ENCODE results near the gene SMAD2. TPM values are rescaled to one million over a fixed set of nuclear protein-coding genes. Genes with fewer than 3 reads are reported as not detected.

SMAD2 gene
- 10 to 100 TPM; 80.4 to 83.0 TPM for total RNA-seq
- 84.2 TPM for polyA plus RNA-seq (2013, experiment 1 of 2)
- 94.4 TPM for polyA plus RNA-seq (2013, experiment 2 of 2)
- total RNA-seq = 63.2 to 345 (median 227) reads per million in 172 experiments

GRCh38 chr18:47930199-47930930 is at the start of gene SMAD2:
Gene SMAD2, minus strand, starts transcription at chr18:47930659. Its CDS starts 33,903 bp downstream, at chr18:47896756.
- intact Hi-C loops (cut with DNase I, micrococcal nuclease) = loop anchor here in 1 of 2 experiments (2.0 to 10.0 kb wide), 5 partner anchors 28 to 1554 kb away; partner anchors contain the start of genes C18orf32 and HDHD2

GRCh38 chr18:47979611-47980200 is 49.2 kb upstream of the SMAD2 start:
- Histone ChIP-seq H3K9me3 (ENCODE audit: control insufficient read depth in 1 of 2, insufficient read depth in 1 of 2, low read length in 2 of 2) (no peaks in the 10 kb centered on the region), H3K4me3 (ENCODE audit: low read length) (no peak overlapping the region), H3K27ac (ENCODE audit: low read depth in 1 of 2, low read length in 2 of 2) (no peak overlapping the region), H3K27me3 (ENCODE audit: control insufficient read depth in 1 of 2, insufficient read depth in 2 of 2, low read length in 2 of 2) (no peaks in the 10 kb centered on the region), H3K4me1 (ENCODE audit: insufficient read depth, low read length) (no peaks in the 10 kb centered on the region), H3K36me3 (ENCODE audit: insufficient read depth, low read length) (no peaks in the 10 kb centered on the region)
- DNase-seq (no peak), ATAC-seq (ENCODE audit: poor library complexity) (no peak)
- CTCF ChIA-PET = no interaction called here
- no peak overlapping the region for H3K27ac Mint-ChIP-seq
- POLR2A ChIA-PET = no interaction called here
- no peaks in the 10 kb centered on the region for H3K9me3 Mint-ChIP-seq
- H3K4me1 Mint-ChIP-seq (ENCODE audit: low read depth) = no peaks in the 10 kb centered on the region
- no peak for TF ChIP-seq CTCF (IDR thresholded peaks at IDR 0.05)
- H3K36me3 Mint-ChIP-seq (ENCODE audit: low read depth) = no peaks in the 10 kb centered on the region
- no peak overlapping the region for H3K4me3 Mint-ChIP-seq
- intact Hi-C loops (cut with DNase I, micrococcal nuclease) = no loop called here
- H3K27me3 Mint-ChIP-seq = no peaks in the 10 kb centered on the region

More at GRCh38 chr18:47930199-47930930, at the start of gene SMAD2:
- POLR2A ChIA-PET = interaction anchor here (0.6 to 2.3 kb wide), 25 partner anchors 9 to 1011 kb away, joined by 3 to 63 read pairs (median 4); partner anchors contain the start of gene HDHD2
- Mint-ChIP-seq H3K4me1 (ENCODE audit: low read depth) (peaks cover 52% of the 10 kb centered on the region), H3K9me3 (no peaks in the 10 kb centered on the region), H3K4me3 (peak within 1 kb of the TSS; percentile 96), H3K27me3 (no peaks in the 10 kb centered on the region), H3K36me3 (ENCODE audit: low read depth) (peaks cover 13% of the 10 kb centered on the region), H3K27ac (peak within 1 kb of the TSS; percentile 95)
- Histone ChIP-seq H3K27ac (ENCODE audit: low read depth in 1 of 2, low read length in 2 of 2) (peak within 1 kb of the TSS; percentile 78 to 92), H3K4me1 (ENCODE audit: insufficient read depth, low read length) (peaks cover 20% of the 10 kb centered on the region), H3K4me3 (ENCODE audit: low read length) (peak within 1 kb of the TSS; percentile 62), H3K27me3 (ENCODE audit: control insufficient read depth in 1 of 2, insufficient read depth in 2 of 2, low read length in 2 of 2) (no peaks in the 10 kb centered on the region), H3K9me3 (ENCODE audit: control insufficient read depth in 1 of 2, insufficient read depth in 1 of 2, low read length in 2 of 2) (no peaks in the 10 kb centered on the region), H3K36me3 (ENCODE audit: insufficient read depth, low read length) (no peaks in the 10 kb centered on the region)
- ATAC-seq (ENCODE audit: poor library complexity) (peak; percentile 71), DNase-seq (peak; percentile 54 to 95 (median 74))
- TF ChIP-seq CTCF (IDR thresholded peaks at IDR 0.05) = no peak
- CTCF ChIA-PET = no interaction called here

GRCh38 chr18:47978603-47979002 is 48.1 kb upstream of the SMAD2 start:
- ChIA-PET POLR2A (no interaction called here), CTCF (no interaction called here)
- H3K27me3 Mint-ChIP-seq = peaks cover 2% of the 10 kb centered on the region
- no peak for TF ChIP-seq CTCF (IDR thresholded peaks at IDR 0.05)
- DNase-seq = no peak
- H3K27ac Mint-ChIP-seq = no peak overlapping the region
- H3K27me3 ChIP-seq (ENCODE audit: control insufficient read depth in 1 of 2, insufficient read depth in 2 of 2, low read length in 2 of 2) = no peaks in the 10 kb centered on the region
- intact Hi-C loops (cut with DNase I, micrococcal nuclease) = no loop called here
- H3K4me3 ChIP-seq (ENCODE audit: low read length) = no peak overlapping the region
- H3K4me1 ChIP-seq (ENCODE audit: insufficient read depth, low read length) = no peaks in the 10 kb centered on the region
- no peaks in the 10 kb centered on the region for H3K9me3 ChIP-seq (ENCODE audit: control insufficient read depth in 1 of 2, insufficient read depth in 1 of 2, low read length in 2 of 2)
- H3K27ac ChIP-seq (ENCODE audit: low read depth in 1 of 2, low read length in 2 of 2) = no peak overlapping the region
- H3K4me3 Mint-ChIP-seq = no peak overlapping the region
- H3K36me3 Mint-ChIP-seq (ENCODE audit: low read depth) = no peaks in the 10 kb centered on the region
- H3K9me3 Mint-ChIP-seq = no peaks in the 10 kb centered on the region
- H3K4me1 Mint-ChIP-seq (ENCODE audit: low read depth) = no peaks in the 10 kb centered on the region
- no peak for ATAC-seq (ENCODE audit: poor library complexity)
- H3K36me3 ChIP-seq (ENCODE audit: insufficient read depth, low read length) = no peaks in the 10 kb centered on the region
